ENCODE measurements around the gene WDR7. TPM values are rescaled to one million over a fixed set of nuclear protein-coding genes. Genes with fewer than 3 reads are reported as not detected.

Gene WDR7
- total and polyA plus RNA-seq, 9 of the 15 experiments (the other 6 are each of a cell fraction or from before 2014, with no cell fraction given), result 1.4 to 9.4 (median 5.3) TPM

GRCh38 chr18:56738184-56738583 lies 87.0 kb downstream of the WDR7 start:
- no peak for DNase-seq (ENCODE audit: extremely low read depth in 1 of 4, low spot score in 3 of 4)
- in situ Hi-C loops (cut with MboI) (no loop called here), intact Hi-C loops (cut with micrococcal nuclease) (no loop called here)
- no peak for ATAC-seq
- Histone ChIP-seq H3K9ac (ENCODE audit: insufficient read depth in 1 of 2, low read depth in 2 of 2, low read length in 2 of 2) (no peak overlapping the region), H4K20me1 (replicated peaks; ENCODE audit: control insufficient read depth, insufficient read depth, low read length) (no peaks in the 10 kb centered on the region), H3K9me1 (ENCODE audit: control insufficient read depth, insufficient read depth, low read length) (no peaks in the 10 kb centered on the region), H3K36me3 (ENCODE audit: control insufficient read depth, insufficient read depth, low read length) (no peaks in the 10 kb centered on the region), H3K27me3 (ENCODE audit: control insufficient read depth in 2 of 2, insufficient read depth in 2 of 2, low read length in 2 of 2) (no peaks in the 10 kb centered on the region), H3K4me2 (ENCODE audit: insufficient read depth, low read length) (no peak overlapping the region), H3K4me3 (no peak overlapping the region), H3K9me3 (replicated peaks; ENCODE audit: control insufficient read depth, insufficient read depth, low read depth, low read length) (no peaks in the 10 kb centered on the region), H3K79me2 (ENCODE audit: control insufficient read depth, insufficient read depth, low read length) (no peaks in the 10 kb centered on the region), H3K4me1 (replicated peaks in 1 of 2; ENCODE audit: control insufficient read depth in 2 of 2, insufficient read depth in 2 of 2, low read length in 2 of 2) (no peaks in the 10 kb centered on the region), H2AFZ (ENCODE audit: low read depth, low read length) (no peak overlapping the region), H3K27ac (ENCODE audit: extremely low read depth, low read depth, low read length) (no peak overlapping the region)
- no peak for FAIRE-seq
- no TSS peak for BruUV-seq (replicated peaks)
- 76% methylated on average over 5 of the region's 5 CpGs for WGBS (ENCODE audit: insufficient coverage, low coverage, missing lambda C conversion rate)
- ChIA-PET POLR2A (no interaction called here), CTCF (ENCODE audit: low intra/inter-chr PET ratio) (no interaction called here)
- TF ChIP-seq, protein P1, sequence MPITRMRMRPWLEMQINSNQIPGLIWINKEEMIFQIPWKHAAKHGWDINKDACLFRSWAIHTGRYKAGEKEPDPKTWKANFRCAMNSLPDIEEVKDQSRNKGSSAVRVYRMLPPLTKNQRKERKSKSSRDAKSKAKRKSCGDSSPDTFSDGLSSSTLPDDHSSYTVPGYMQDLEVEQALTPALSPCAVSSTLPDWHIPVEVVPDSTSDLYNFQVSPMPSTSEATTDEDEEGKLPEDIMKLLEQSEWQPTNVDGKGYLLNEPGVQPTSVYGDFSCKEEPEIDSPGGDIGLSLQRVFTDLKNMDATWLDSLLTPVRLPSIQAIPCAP (CRISPR knock-in tag; IDR thresholded peaks at IDR 0.05; ENCODE audit: borderline replicate concordance), result no peak
- TF ChIP-seq ZNF174 (CRISPR knock-in tag; IDR thresholded peaks at IDR 0.05) (no peak), BCOR (IDR thresholded peaks at IDR 0.05) (no peak), JUN (IDR thresholded peaks at IDR 0.05; ENCODE audit: borderline replicate concordance, low read depth, low read length) (no peak), JUN (CRISPR knock-in tag; IDR thresholded peaks at IDR 0.05; ENCODE audit: borderline replicate concordance) (no peak), SAFB (IDR thresholded peaks at IDR 0.05; ENCODE audit: borderline replicate concordance, low read depth, low read length) (no peak), YBX1 (IDR thresholded peaks at IDR 0.05) (no peak)
- TF ChIP-seq, protein P2, sequence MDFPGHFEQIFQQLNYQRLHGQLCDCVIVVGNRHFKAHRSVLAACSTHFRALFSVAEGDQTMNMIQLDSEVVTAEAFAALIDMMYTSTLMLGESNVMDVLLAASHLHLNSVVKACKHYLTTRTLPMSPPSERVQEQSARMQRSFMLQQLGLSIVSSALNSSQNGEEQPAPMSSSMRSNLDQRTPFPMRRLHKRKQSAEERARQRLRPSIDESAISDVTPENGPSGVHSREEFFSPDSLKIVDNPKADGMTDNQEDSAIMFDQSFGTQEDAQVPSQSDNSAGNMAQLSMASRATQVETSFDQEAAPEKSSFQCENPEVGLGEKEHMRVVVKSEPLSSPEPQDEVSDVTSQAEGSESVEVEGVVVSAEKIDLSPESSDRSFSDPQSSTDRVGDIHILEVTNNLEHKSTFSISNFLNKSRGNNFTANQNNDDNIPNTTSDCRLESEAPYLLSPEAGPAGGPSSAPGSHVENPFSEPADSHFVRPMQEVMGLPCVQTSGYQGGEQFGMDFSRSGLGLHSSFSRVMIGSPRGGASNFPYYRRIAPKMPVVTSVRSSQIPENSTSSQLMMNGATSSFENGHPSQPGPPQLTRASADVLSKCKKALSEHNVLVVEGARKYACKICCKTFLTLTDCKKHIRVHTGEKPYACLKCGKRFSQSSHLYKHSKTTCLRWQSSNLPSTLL (IDR thresholded peaks at IDR 0.05), result no peak

Data from K562 (cell line).